Transverse colon (tissue), 4 donors: ENCODE measurements around the gene SLC25A42. TPM values are rescaled to one million over a fixed set of nuclear protein-coding genes. Genes with fewer than 3 reads are reported as not detected.

Source experiments
- DNase-seq: peaks from one replicate; pipeline ENCODE4 v3.0.0-alpha.2; 2019
- H3K27ac ChIP-seq, 4 donors: fragments of 200-600 bp; sonication (generic); 2 replicates each; pipeline ENCODE4 v1.5.1; 2016 to 2018; ENCODE audit warnings: inconsistent platforms in 4 of 4
- H3K27me3 ChIP-seq: fragments of 200-600 bp; sonication (generic); 2 replicates; pipeline ENCODE4 v1.5.1; 2017; ENCODE audit warnings: inconsistent platforms
- H3K36me3 ChIP-seq, 4 donors: fragments of 200-600 bp; sonication (generic); 2 replicates each; pipeline ENCODE4 v1.5.1; 2017 to 2019; ENCODE audit warnings: inconsistent platforms in 4 of 4
- H3K4me1 ChIP-seq, 4 donors: fragments of 200-600 bp; sonication (generic); 2 replicates each; pipeline ENCODE4 v1.5.1; 2017 to 2020; ENCODE audit warnings: inconsistent platforms in 4 of 4
- H3K4me3 ChIP-seq, 4 donors: fragments of 200-600 bp; sonication (generic); 1 replicate in 1 of 4; 2 replicates in 3 of 4; pipeline versions ENCODE4 v1.5.1 to v1.6.1; 2017 to 2019; ENCODE audit warnings: inconsistent platforms in 4 of 4
- H3K9me3 ChIP-seq, 2 donors: fragments of 200-600 bp; sonication (generic); 2 replicates each; pipeline ENCODE4 v1.5.1; 2017 to 2019; ENCODE audit warnings: inconsistent platforms in 2 of 2
- CTCF ChIP-seq, 5 experiments: fragments of 200-600 bp in 3 of 5; fragments of 450-650 bp in 2 of 5; sonication (generic) in 3 of 5; IDR thresholded peaks; 1 replicate in 2 of 5; 2 replicates in 3 of 5; pipeline ENCODE4 v1.5.1; 2016 to 2017; ENCODE audit warnings: antibody characterized with exemption in 5 of 5, inconsistent platforms in 3 of 5, mild to moderate bottlenecking in 2 of 5, moderate library complexity in 1 of 5
- EP300 ChIP-seq: sonication (generic); formaldehyde crosslinking; IDR thresholded peaks from one replicate; pipeline ENCODE4 v1.6.1; 2017; ENCODE audit warnings: antibody characterized with exemption, low read depth
- POLR2A ChIP-seq: fragments of 450-650 bp; IDR thresholded peaks from one replicate; pipeline ENCODE4 v1.6.1; 2016; ENCODE audit warnings: antibody characterized with exemption, mild to moderate bottlenecking, moderate library complexity
- POLR2AphosphoS5 ChIP-seq, 3 donors: sonication (generic); formaldehyde crosslinking; IDR thresholded peaks; one replicate each; pipeline ENCODE4 v1.6.1; 2016; ENCODE audit warnings: antibody characterized with exemption in 3 of 3
- WGBS, 2 donors: methylation state at CpG; one replicate each; pipeline ENCODE4 v1.1.5; 2018; ENCODE audit warnings: low coverage in 1 of 2; 5-methylcytosine and 5-hydroxymethylcytosine counted together
- in situ Hi-C, 4 donors: fragments of 200-750 bp; cut with MboI; loops; one replicate each; pipeline versions ENCODE4 v1.15.0 to v1.15.1; 2017; ENCODE audit warnings: low sequenced_read_pairs in 3 of 4, low pct_ligation_motif_present in 1 of 4, low pct_unique_long_range_greater_than_20kb in 1 of 4
- intact Hi-C: fragments of 100-400 bp; cut with DNase I; formaldehyde crosslinking; loops from one replicate; pipeline ENCODE4 v1.15.1; 2023; ENCODE audit warnings: low total_unique reads
- total RNA-seq, 4 donors: library from RNA; depleted of rRNA; stranded (reverse); fragments of >200 nt; gene quantifications; one replicate each; pipeline ENCODE4 v1.1.0, GENCODE V29; 2016

SLC25A42 gene
- total RNA-seq, 4 donors from 2014 or later: 6.8 to 141 (median 24.5) TPM

- no peaks in the 10 kb centered on the region for H3K9me3 ChIP-seq
- intact Hi-C loops (loop anchor here (10.0 kb wide), 2 partner anchors 77 to 117 kb away; partner anchors contain the start of genes MEF2B and TMEM161A), in situ Hi-C loops (loop anchor here in 1 of 4 donors (10.0 kb wide), 1 partner anchor 77 kb away; the partner anchor contains the start of gene TMEM161A)
- no peaks in the 10 kb centered on the region for H3K4me1 ChIP-seq
- 89% methylated on average over 13 of the region's 13 CpGs; no CpG with 5 or more reads in 1 of the 2 donors for WGBS, 2 donors
- no peak overlapping the region for H3K27ac ChIP-seq
- no peak overlapping the region for H3K4me3 ChIP-seq
- H3K27me3 ChIP-seq: no peaks in the 10 kb centered on the region
- no peak for DNase-seq
- TF ChIP-seq POLR2AphosphoS5 (IDR thresholded peaks at IDR 0.05) (no peak), EP300 (no peak), CTCF (IDR thresholded peaks at IDR 0.05) (no peak), POLR2A (no peak)
- H3K36me3 ChIP-seq: peaks cover 0 to 10% (median 0%) of the 10 kb centered on the region in 4 donors
Observed at GRCh38 chr19:19057317-19057716, 6.5 kb upstream of the SLC25A42 start.

GRCh38 chr19:19057720-19058119 lies 6.1 kb upstream of the SLC25A42 start:
- TF ChIP-seq POLR2AphosphoS5 (IDR thresholded peaks at IDR 0.05) (no peak), POLR2A (no peak), CTCF (IDR thresholded peaks at IDR 0.05) (no peak), EP300 (no peak)
- peaks cover 0 to 10% (median 0%) of the 10 kb centered on the region in 4 donors for H3K36me3 ChIP-seq
- peak; percentile 31 for DNase-seq
- no peaks in the 10 kb centered on the region for H3K9me3 ChIP-seq
- H3K27me3 ChIP-seq: no peaks in the 10 kb centered on the region
- WGBS, 2 donors: 86% methylated on average over 7 of the region's 7 CpGs; no CpG with 5 or more reads in 1 of the 2 donors
- no peak overlapping the region for H3K4me3 ChIP-seq
- H3K4me1 ChIP-seq: no peaks in the 10 kb centered on the region
- in situ Hi-C loops: loop anchor here in 1 of 4 donors (10.0 kb wide), 1 partner anchor 77 kb away; the partner anchor contains the start of gene TMEM161A
- no peak overlapping the region for H3K27ac ChIP-seq
- intact Hi-C loops: loop anchor here (10.0 kb wide), 2 partner anchors 77 to 117 kb away; partner anchors contain the start of genes MEF2B and TMEM161A

- 60 to 87% methylated on average over 1 to 17 of the region's 17 CpGs for WGBS, 2 donors
- Histone ChIP-seq H3K4me3 (no peak overlapping the region), H3K9me3 (no peaks in the 10 kb centered on the region), H3K27me3 (no peaks in the 10 kb centered on the region), H3K36me3 (peaks cover 0 to 10% (median 0%) of the 10 kb centered on the region in 4 donors), H3K27ac (no peak overlapping the region), H3K4me1 (peaks cover 0 to 5% (median 1%) of the 10 kb centered on the region in 4 donors)
- no peak for DNase-seq
- in situ Hi-C loops (loop anchor here in 1 of 4 donors (10.0 kb wide), 1 partner anchor 76 kb away; the partner anchor contains the start of gene TMEM161A), intact Hi-C loops (loop anchor here (10.0 kb wide), 2 partner anchors 76 to 116 kb away; partner anchors contain the start of genes MEF2B and TMEM161A)
- TF ChIP-seq POLR2AphosphoS5 (IDR thresholded peaks at IDR 0.05): no peak
- TF ChIP-seq EP300: no peak
- no peak for TF ChIP-seq POLR2A
- no peak for TF ChIP-seq CTCF (IDR thresholded peaks at IDR 0.05)
Observed at GRCh38 chr19:19059018-19059836, 4.6 kb upstream of the SLC25A42 start.
